EL (cell line): Measurements from ENCODE around the gene SPATA2L.
"Not testable (repeated sequence)": the region's sequence is repeated elsewhere in the genome, so short reads cannot be mapped to it uniquely, and the experiment has no call there.

Source experiments
- DNase-seq: peaks from one replicate; pipeline ENCODE4 v3.0.0-alpha.2; 2016

Gene SPATA2L

GRCh38 chr16:89706518-89707260, 5.2 kb upstream of the SPATA2L start:
- DNase-seq: no peak

- DNase-seq: no peak
Observed at GRCh38 chr16:89705006-89705405, 3.5 kb upstream of the SPATA2L start.

- no peak for DNase-seq
Observed at GRCh38 chr16:89704281-89704680, 2.8 kb upstream of the SPATA2L start.

GRCh38 chr16:89700649-89701424, 668 bp downstream of the SPATA2L start:
- DNase-seq: peak; percentile 50

- peak; percentile 98 for DNase-seq
Observed at GRCh38 chr16:89700100-89700648, 1.3 kb downstream of the SPATA2L start.

GRCh38 chr16:89699629-89700099, 1.8 kb downstream of the SPATA2L start:
- DNase-seq: not testable (repeated sequence)

- DNase-seq: not testable (repeated sequence)
Observed at GRCh38 chr16:89698717-89699116, 2.8 kb downstream of the SPATA2L start.

GRCh38 chr16:89697616-89698331, 3.7 kb downstream of the SPATA2L start:
- DNase-seq: no peak

- no peak for DNase-seq
Observed at GRCh38 chr16:89697161-89697615, 4.3 kb downstream of the SPATA2L start.

GRCh38 chr16:89696670-89697128, 4.8 kb downstream of the SPATA2L start:
- no peak for DNase-seq

- DNase-seq: no peak
Observed at GRCh38 chr16:89695875-89696669, 5.4 kb downstream of the SPATA2L start.

- no peak for DNase-seq
Observed at GRCh38 chr16:89695086-89695874, 6.2 kb downstream of the SPATA2L start.

GRCh38 chr16:89694784-89695085, 6.8 kb downstream of the SPATA2L start:
- DNase-seq: not testable (repeated sequence)

- no peak for DNase-seq
Observed at GRCh38 chr16:89693931-89694783, 7.3 kb downstream of the SPATA2L start.

- DNase-seq: no peak
Observed at GRCh38 chr16:89693289-89693731, 8.2 kb downstream of the SPATA2L start.

- no peak for DNase-seq
Observed at GRCh38 chr16:89691986-89692569, 9.4 kb downstream of the SPATA2L start.

GRCh38 chr16:89691231-89691985, 10.1 kb downstream of the SPATA2L start:
- DNase-seq: no peak

- no peak for DNase-seq
Observed at GRCh38 chr16:89690392-89690901, 11.1 kb downstream of the SPATA2L start.

GRCh38 chr16:89689621-89690020, 11.9 kb downstream of the SPATA2L start:
- DNase-seq: not testable (repeated sequence)
